DOHH2 (cell line): ENCODE data around the gene ZBTB44.

Experiments used
- CTCF ChIP-seq: fragments of 200-600 bp; sonication (generic); IDR thresholded peaks from one replicate; pipeline ENCODE4 v1.5.1; 2014; ENCODE audit warnings: antibody characterized with exemption, mild to moderate bottlenecking, low read depth, low read length; ENCODE audit not compliant: poor library complexity, severe bottlenecking
- EZH2phosphoT487 ChIP-seq: fragments of 200-600 bp; sonication (generic); IDR thresholded peaks from 2 replicates; pipeline ENCODE4 v1.6.1; 2017; ENCODE audit warnings: borderline replicate concordance, mild to moderate bottlenecking, antibody characterized with exemption, low read length, moderate library complexity, mixed read lengths

GRCh38 chr11:130308886-130309285 is 5.8 kb downstream of the ZBTB44 start:
- TF ChIP-seq CTCF (no peak), EZH2phosphoT487 (no peak)
